HCT116 (cell line): ENCODE measurements around the gene PLAC8L1. TPM values are rescaled to one million over a fixed set of nuclear protein-coding genes. Genes with fewer than 3 reads are reported as not detected.
A peak's percentile ranks its signal among the peaks of the same experiment; 100 is the strongest.

Source experiments
- ATAC-seq: fragments of 200-7000 bp; cut with Tn5 transposase; 2 replicates; pipeline ENCODE4 v1.9.1; 2020; ENCODE audit warnings: mild to moderate bottlenecking, moderate library complexity
- BruUV-seq: library from RNA; stranded (reverse); fragments of 400-500 nt; replicated peaks from 2 replicates; lab custom pipeline; 2021; lab: Mats Ljungman, UMichigan
- CTCF ChIA-PET: fragments of 300-600 bp; sonication (Branson Sonifier 250); formaldehyde crosslinking; loops from one replicate; lab custom pipeline; 2021; ENCODE audit warnings: antibody characterized with exemption; lab: Charles Lee
- POLR2A ChIA-PET: fragments of 300-600, 350-600 bp; sonication (Branson Sonifier 250); formaldehyde crosslinking; loops from one replicate; lab custom pipeline; 2021; ENCODE audit warnings: antibody characterized with exemption; lab: Charles Lee
- RAD21 ChIA-PET, 2 experiments: fragments of 300-600 bp; sonication (Branson Sonifier 250); formaldehyde crosslinking; loops; one replicate each; lab custom pipeline; 2023; ENCODE audit warnings: low total read pairs in 2 of 2; ENCODE audit not compliant: uncharacterized antibody in 2 of 2, unreplicated experiment in 2 of 2, low non-redundant PET in 1 of 2; lab: Charles Lee
- DNase-seq: peaks from one replicate; pipeline ENCODE4 v3.0.0-alpha.2; 2010; ENCODE audit warnings: low read depth, low spot score
- H2AFZ ChIP-seq: fragments of 200-600 bp; shearing (Covaris generic), sonication (generic); 2 replicates; pipeline ENCODE4 v1.6.1; 2017; ENCODE audit warnings: low read depth, mixed run types, mixed read lengths, antibody characterized with exemption, low read length; ENCODE audit not compliant: poor library complexity, severe bottlenecking
- H3K27ac ChIP-seq: 2 replicates; pipeline ENCODE4 v1.5.1; 2012; ENCODE audit warnings: low read depth, low read length
- H3K27me3 ChIP-seq: fragments of 200-600 bp; sonication (generic); 2 replicates; pipeline ENCODE4 v1.6.1; 2016; ENCODE audit warnings: mixed run types, low read length, mixed read lengths; ENCODE audit not compliant: insufficient read depth
- H3K36me3 ChIP-seq, 2 experiments: fragments of 200-500 bp in 1 of 2; fragments of 200-600 bp in 1 of 2; sonication (Bioruptor generic) in 1 of 2; sonication (generic) in 1 of 2; 2 replicates each; pipeline versions ENCODE4 v1.5.1 to v1.6.1; 2014 to 2016; ENCODE audit warnings: low read length in 2 of 2, inconsistent platforms in 1 of 2, mixed read lengths in 1 of 2, mixed run types in 1 of 2; ENCODE audit not compliant: insufficient read depth in 2 of 2, control insufficient read depth in 1 of 2
- H3K4me1 ChIP-seq, 2 experiments: fragments of 200-600 bp in 1 of 2; sonication (generic) in 1 of 2; 2 replicates each; pipeline versions ENCODE4 v1.5.1 to v1.6.1; 2012 to 2017; ENCODE audit warnings: low read length in 2 of 2, inconsistent platforms in 1 of 2, mild to moderate bottlenecking in 1 of 2, mixed read lengths in 1 of 2, mixed run types in 1 of 2, moderate library complexity in 1 of 2; ENCODE audit not compliant: insufficient read depth in 2 of 2, control insufficient read depth in 1 of 2
- H3K4me2 ChIP-seq: fragments of 200-600 bp; sonication (generic); 2 replicates; pipeline ENCODE4 v1.6.1; 2017; ENCODE audit warnings: mixed run types, low read length, mixed read lengths
- H3K4me3 ChIP-seq, 2 experiments: fragments of 200-600 bp in 1 of 2; sonication (generic) in 1 of 2; replicated peaks in 1 of 2; 2 replicates each; pipeline ENCODE4 v1.5.1; 2011 to 2016; ENCODE audit warnings: low read length in 2 of 2, control low read depth in 1 of 2, low read depth in 1 of 2, mild to moderate bottlenecking in 1 of 2, mixed read lengths in 1 of 2, mixed run types in 1 of 2
- H3K79me2 ChIP-seq: fragments of 200-600 bp; sonication (generic); 2 replicates; pipeline ENCODE4 v1.6.1; 2017; ENCODE audit warnings: mild to moderate bottlenecking, mixed run types, low read length, moderate library complexity, mixed read lengths; ENCODE audit not compliant: insufficient read depth
- H3K9ac ChIP-seq: fragments of 200-600 bp; sonication (generic); 2 replicates; pipeline ENCODE4 v1.6.1; 2016; ENCODE audit warnings: low read length, mixed read lengths
- H3K9me2 ChIP-seq: fragments of 200-600 bp; sonication (generic), shearing (Covaris generic); 2 replicates; pipeline ENCODE4 v1.6.1; 2017; ENCODE audit warnings: mixed run types, mild to moderate bottlenecking, moderate library complexity; ENCODE audit not compliant: insufficient read depth
- H3K9me3 ChIP-seq, 2 experiments: fragments of 200-500 bp in 1 of 2; fragments of 200-600 bp in 1 of 2; sonication (Bioruptor generic) in 1 of 2; sonication (generic) in 1 of 2; 2 replicates each; pipeline ENCODE4 v1.6.1; 2014 to 2017; ENCODE audit warnings: low read length in 2 of 2, mixed read lengths in 2 of 2, inconsistent platforms in 1 of 2, low read depth in 1 of 2, mild to moderate bottlenecking in 1 of 2, mixed run types in 1 of 2, moderate library complexity in 1 of 2; ENCODE audit not compliant: control insufficient read depth in 1 of 2, insufficient read depth in 1 of 2
- H4K20me1 ChIP-seq: fragments of 200-600 bp; sonication (generic), shearing (Covaris generic); 2 replicates; pipeline ENCODE4 v1.6.1; 2017; ENCODE audit warnings: mixed run types, mild to moderate bottlenecking, moderate library complexity; ENCODE audit not compliant: insufficient read depth
- CBX3 ChIP-seq: IDR thresholded peaks from 2 replicates; pipeline ENCODE4 v1.6.1; 2012; ENCODE audit warnings: low read depth
- CEBPB ChIP-seq: IDR thresholded peaks from 2 replicates; pipeline ENCODE4 v1.6.1; 2012; ENCODE audit warnings: low read depth
- POLR2A ChIP-seq: IDR thresholded peaks from 2 replicates; pipeline ENCODE4 v1.7.0; 2011; ENCODE audit warnings: borderline replicate concordance; ENCODE audit not compliant: insufficient read depth, insufficient read length; ENCODE audit errors: extremely low read depth
- RAD21 ChIP-seq: IDR thresholded peaks from 2 replicates; pipeline ENCODE4 v1.6.1; 2012; ENCODE audit warnings: low read depth, mild to moderate bottlenecking
- SP1 ChIP-seq: IDR thresholded peaks from 2 replicates; pipeline ENCODE4 v1.6.1; 2012; ENCODE audit warnings: low read depth
- SRF ChIP-seq: IDR thresholded peaks from 2 replicates; pipeline ENCODE4 v1.6.1; 2012; ENCODE audit warnings: low read depth
- YY1 ChIP-seq: IDR thresholded peaks from 2 replicates; pipeline ENCODE4 v1.6.1; 2011; ENCODE audit warnings: low read length, low read depth, moderate library complexity, mild to moderate bottlenecking; ENCODE audit not compliant: insufficient replicate concordance; ENCODE audit errors: extremely low read depth
- ZNF274 ChIP-seq: fragments of 200-500 bp; sonication (Bioruptor generic); IDR thresholded peaks from 2 replicates; pipeline ENCODE4 v1.6.1; 2014; ENCODE audit warnings: mild to moderate bottlenecking, low read depth, low read length, inconsistent platforms
- intact Hi-C: fragments of 100-400 bp; cut with micrococcal nuclease; formaldehyde crosslinking; loops from 2 replicates; pipeline ENCODE4 v1.10.0; 2022
- total RNA-seq: library from RNA; stranded (reverse); gene quantifications from one replicate; pipeline ENCODE4 v1.2.1, GENCODE V29; 2021; ENCODE audit not compliant: unreplicated experiment
- TF ChIP-seq, protein P1 (sequence below), 3 experiments: fragments of 200-600 bp in 1 of 3; sonication (generic) in 1 of 3; IDR thresholded peaks in 2 of 3; conservative IDR thresholded peaks in 1 of 3; 2 replicates each; pipeline ENCODE4 v1.5.1; 2012 to 2017; ENCODE audit warnings: low read depth in 2 of 3, low read length in 2 of 3, antibody characterized with exemption in 1 of 3, borderline replicate concordance in 1 of 3, control low read depth in 1 of 3, mild to moderate bottlenecking in 1 of 3, mixed read lengths in 1 of 3, mixed run types in 1 of 3, moderate library complexity in 1 of 3; ENCODE audit not compliant: insufficient read depth in 1 of 3
- TF ChIP-seq, protein P2 (sequence below): IDR thresholded peaks from 2 replicates; pipeline ENCODE4 v1.6.1; 2012
- TF ChIP-seq, protein P3 (sequence below): IDR thresholded peaks from 2 replicates; pipeline ENCODE4 v1.6.1; 2012; ENCODE audit warnings: low read depth
- TF ChIP-seq, protein P4 (sequence below): IDR thresholded peaks from 2 replicates; pipeline ENCODE4 v1.6.1; 2012

The PLAC8L1 gene
- total RNA-seq, 1 experiment from 2014 or later = 2.6 TPM

DNA sequence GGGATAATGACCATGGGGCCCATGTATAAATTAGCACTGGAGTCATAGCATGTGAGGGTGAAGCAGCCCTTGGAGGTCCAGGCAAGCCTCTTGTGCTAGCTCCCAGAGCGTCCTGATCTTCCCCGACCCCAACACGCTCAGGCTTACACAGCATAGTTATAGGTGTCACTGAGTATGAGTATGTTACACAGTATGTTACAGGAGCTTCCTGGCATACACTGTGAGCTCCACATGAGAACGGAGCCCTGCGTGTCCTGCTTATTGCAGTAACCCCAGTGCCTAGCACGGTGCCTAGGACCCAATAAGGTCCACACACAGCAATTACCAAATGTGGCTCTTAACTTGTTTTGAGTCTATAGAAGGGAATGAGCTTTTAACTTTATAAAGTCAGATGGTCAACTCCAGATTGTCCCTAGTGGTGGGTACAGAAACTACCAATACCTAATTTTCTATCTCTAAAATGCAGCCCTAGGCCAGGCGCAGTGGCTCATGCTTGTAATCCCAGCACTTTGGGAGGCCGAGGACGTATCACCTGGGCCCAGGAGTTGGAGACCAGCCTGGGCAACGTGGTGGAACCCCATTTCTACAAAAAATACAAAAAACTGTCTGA is 64.1 kb downstream of the PLAC8L1 start:
- Histone ChIP-seq H3K4me3 (no peak overlapping the region), H3K9ac (no peak overlapping the region), H3K4me1 (peaks cover 22 to 29% of the 10 kb centered on the region in 2 experiments), H3K9me3 (no peaks in the 10 kb centered on the region), H2AFZ (no peak overlapping the region), H3K27me3 (no peaks in the 10 kb centered on the region), H3K9me2 (no peaks in the 10 kb centered on the region), H3K36me3 (no peaks in the 10 kb centered on the region; a peak in 1 of 4 replicates), H3K27ac (no peak overlapping the region), H3K4me2 (no peak overlapping the region; the same call in 1 of the 2 replicates), H4K20me1 (no peaks in the 10 kb centered on the region), H3K79me2 (no peaks in the 10 kb centered on the region)
- CTCF ChIA-PET = interaction anchor here (0.6 to 2.1 kb wide), 14 partner anchors 8 to 748 kb away, joined by 3 to 9 read pairs (median 4); partner anchors contain the start of gene PRELID2
- RAD21 ChIA-PET = interaction anchor here in 1 of 2 experiments (1.2 kb wide), 1 partner anchor 133 kb away, joined by 4 read pairs; no protein-coding TSS in a partner anchor
- intact Hi-C loops = no loop called here
- POLR2A ChIA-PET = interaction anchor here (1.0 kb wide), 1 partner anchor 106 kb away, joined by 3 read pairs; no protein-coding TSS in a partner anchor
- TF ChIP-seq SRF = no peak
- peak; percentile 53 for TF ChIP-seq RAD21
- TF ChIP-seq, protein P1, sequence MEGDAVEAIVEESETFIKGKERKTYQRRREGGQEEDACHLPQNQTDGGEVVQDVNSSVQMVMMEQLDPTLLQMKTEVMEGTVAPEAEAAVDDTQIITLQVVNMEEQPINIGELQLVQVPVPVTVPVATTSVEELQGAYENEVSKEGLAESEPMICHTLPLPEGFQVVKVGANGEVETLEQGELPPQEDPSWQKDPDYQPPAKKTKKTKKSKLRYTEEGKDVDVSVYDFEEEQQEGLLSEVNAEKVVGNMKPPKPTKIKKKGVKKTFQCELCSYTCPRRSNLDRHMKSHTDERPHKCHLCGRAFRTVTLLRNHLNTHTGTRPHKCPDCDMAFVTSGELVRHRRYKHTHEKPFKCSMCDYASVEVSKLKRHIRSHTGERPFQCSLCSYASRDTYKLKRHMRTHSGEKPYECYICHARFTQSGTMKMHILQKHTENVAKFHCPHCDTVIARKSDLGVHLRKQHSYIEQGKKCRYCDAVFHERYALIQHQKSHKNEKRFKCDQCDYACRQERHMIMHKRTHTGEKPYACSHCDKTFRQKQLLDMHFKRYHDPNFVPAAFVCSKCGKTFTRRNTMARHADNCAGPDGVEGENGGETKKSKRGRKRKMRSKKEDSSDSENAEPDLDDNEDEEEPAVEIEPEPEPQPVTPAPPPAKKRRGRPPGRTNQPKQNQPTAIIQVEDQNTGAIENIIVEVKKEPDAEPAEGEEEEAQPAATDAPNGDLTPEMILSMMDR (IDR thresholded peaks at IDR 0.05 in 2 of 3, conservative IDR thresholded peaks at IDR 0.05 in 1 of 3; ENCODE audit: borderline replicate concordance in 1 of 3, insufficient read depth in 1 of 3, low read depth in 2 of 3, low read length in 2 of 3) = peak; percentile 37 to 68 (median 47); a peak in 5 of 6 replicates
- ATAC-seq (peak; percentile 74), DNase-seq (no peak)
- no TSS peak for BruUV-seq

DNA sequence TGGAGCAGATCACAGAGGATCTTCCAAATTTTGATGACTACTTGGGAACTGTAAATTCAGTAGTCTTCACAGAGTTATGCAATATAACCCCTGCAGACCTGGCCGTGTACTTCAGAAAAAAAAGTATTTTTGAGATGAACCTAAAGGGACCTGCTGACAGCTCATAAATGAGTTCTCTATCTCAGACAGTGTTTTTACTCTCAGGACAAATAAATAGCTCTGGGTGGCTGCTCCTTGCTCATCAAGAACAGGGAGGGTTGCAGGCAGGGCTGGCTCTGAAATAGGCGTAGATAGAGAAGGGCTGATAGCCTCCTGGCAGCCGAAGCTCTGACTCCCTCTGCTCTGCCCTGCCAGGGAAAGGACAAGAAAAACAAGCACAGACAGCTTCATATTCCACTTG is 64.8 kb downstream of the PLAC8L1 start:
- intact Hi-C loops = no loop called here
- H3K4me3 ChIP-seq = no peak overlapping the region
- no peaks in the 10 kb centered on the region for H3K27me3 ChIP-seq
- no peaks in the 10 kb centered on the region for H3K79me2 ChIP-seq
- no peaks in the 10 kb centered on the region for H3K36me3 ChIP-seq
- H3K9me3 ChIP-seq = no peaks in the 10 kb centered on the region
- no peak for ATAC-seq
- H3K9ac ChIP-seq = no peak overlapping the region
- peaks cover 22 to 29% of the 10 kb centered on the region in 2 experiments for H3K4me1 ChIP-seq
- BruUV-seq = no TSS peak
- CTCF ChIA-PET = interaction anchor here (0.8 to 2.1 kb wide), 7 partner anchors 8 to 153 kb away, joined by 3 to 9 read pairs (median 4); no protein-coding TSS in a partner anchor
- RAD21 ChIA-PET = no interaction called here
- H3K4me2 ChIP-seq = no peak overlapping the region
- no peak overlapping the region for H2AFZ ChIP-seq
- no peak overlapping the region for H3K27ac ChIP-seq
- H3K9me2 ChIP-seq = no peaks in the 10 kb centered on the region
- H4K20me1 ChIP-seq = no peaks in the 10 kb centered on the region
- POLR2A ChIA-PET = no interaction called here
- DNase-seq = no peak
- TF ChIP-seq SP1 (no peak), POLR2A (no peak), ZNF274 (no peak), YY1 (no peak), CEBPB (no peak), CBX3 (no peak)
- TF ChIP-seq, protein P2, sequence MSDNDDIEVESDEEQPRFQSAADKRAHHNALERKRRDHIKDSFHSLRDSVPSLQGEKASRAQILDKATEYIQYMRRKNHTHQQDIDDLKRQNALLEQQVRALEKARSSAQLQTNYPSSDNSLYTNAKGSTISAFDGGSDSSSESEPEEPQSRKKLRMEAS = no peak
- TF ChIP-seq, protein P3, sequence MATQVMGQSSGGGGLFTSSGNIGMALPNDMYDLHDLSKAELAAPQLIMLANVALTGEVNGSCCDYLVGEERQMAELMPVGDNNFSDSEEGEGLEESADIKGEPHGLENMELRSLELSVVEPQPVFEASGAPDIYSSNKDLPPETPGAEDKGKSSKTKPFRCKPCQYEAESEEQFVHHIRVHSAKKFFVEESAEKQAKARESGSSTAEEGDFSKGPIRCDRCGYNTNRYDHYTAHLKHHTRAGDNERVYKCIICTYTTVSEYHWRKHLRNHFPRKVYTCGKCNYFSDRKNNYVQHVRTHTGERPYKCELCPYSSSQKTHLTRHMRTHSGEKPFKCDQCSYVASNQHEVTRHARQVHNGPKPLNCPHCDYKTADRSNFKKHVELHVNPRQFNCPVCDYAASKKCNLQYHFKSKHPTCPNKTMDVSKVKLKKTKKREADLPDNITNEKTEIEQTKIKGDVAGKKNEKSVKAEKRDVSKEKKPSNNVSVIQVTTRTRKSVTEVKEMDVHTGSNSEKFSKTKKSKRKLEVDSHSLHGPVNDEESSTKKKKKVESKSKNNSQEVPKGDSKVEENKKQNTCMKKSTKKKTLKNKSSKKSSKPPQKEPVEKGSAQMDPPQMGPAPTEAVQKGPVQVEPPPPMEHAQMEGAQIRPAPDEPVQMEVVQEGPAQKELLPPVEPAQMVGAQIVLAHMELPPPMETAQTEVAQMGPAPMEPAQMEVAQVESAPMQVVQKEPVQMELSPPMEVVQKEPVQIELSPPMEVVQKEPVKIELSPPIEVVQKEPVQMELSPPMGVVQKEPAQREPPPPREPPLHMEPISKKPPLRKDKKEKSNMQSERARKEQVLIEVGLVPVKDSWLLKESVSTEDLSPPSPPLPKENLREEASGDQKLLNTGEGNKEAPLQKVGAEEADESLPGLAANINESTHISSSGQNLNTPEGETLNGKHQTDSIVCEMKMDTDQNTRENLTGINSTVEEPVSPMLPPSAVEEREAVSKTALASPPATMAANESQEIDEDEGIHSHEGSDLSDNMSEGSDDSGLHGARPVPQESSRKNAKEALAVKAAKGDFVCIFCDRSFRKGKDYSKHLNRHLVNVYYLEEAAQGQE = no peak
- TF ChIP-seq, protein P4, sequence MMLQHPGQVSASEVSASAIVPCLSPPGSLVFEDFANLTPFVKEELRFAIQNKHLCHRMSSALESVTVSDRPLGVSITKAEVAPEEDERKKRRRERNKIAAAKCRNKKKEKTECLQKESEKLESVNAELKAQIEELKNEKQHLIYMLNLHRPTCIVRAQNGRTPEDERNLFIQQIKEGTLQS = no peak
